ENCODE results near the gene IQGAP2.

IQGAP2 gene

GRCh38 chr5:76422227-76422626 lies 19.1 kb downstream of the IQGAP2 start (continued):
- TF ChIP-seq ZNF626 (tag by site-specific recombination; IDR thresholded peaks at IDR 0.05): no peak
- no peak for TF ChIP-seq MEIS1 (CRISPR knock-in tag; IDR thresholded peaks at IDR 0.05; ENCODE audit: borderline replicate concordance)

DNA sequence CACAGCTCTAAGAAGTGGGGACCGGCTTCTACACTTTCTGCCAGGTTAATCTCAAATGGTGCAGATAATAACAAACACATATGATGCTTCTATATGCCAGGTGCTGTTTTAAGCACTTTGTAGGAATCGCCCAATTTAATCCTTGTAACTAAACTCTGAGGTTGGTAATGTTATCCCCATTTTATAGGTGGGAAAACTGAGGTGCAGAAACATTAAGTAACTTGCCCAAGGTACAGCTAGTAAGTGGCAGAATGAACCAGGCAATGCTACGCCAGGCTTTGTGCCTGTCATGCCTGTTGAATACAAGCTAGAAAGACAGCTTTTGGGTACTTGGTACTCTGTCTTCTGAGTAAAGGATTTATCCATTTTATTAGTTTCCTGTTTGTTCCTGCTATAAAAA lies 19.7 kb downstream of the IQGAP2 start:
- Histone ChIP-seq H3K4me1 (ENCODE audit: control insufficient read depth, insufficient read depth, low read length) (0 out of 2 replicates have a peak, but pooled peaks cover 3% of the 10 kb centered on the region), H3K36me3 (ENCODE audit: control insufficient read depth in 2 of 2, insufficient read depth in 1 of 2, low read length in 2 of 2) (no peaks in the 10 kb centered on the region), H3K9me3 (ENCODE audit: control insufficient read depth, insufficient read depth, low read depth, low read length) (no peaks in the 10 kb centered on the region), H3K27ac (ENCODE audit: extremely low read depth, low read depth, low read length) (no peak overlapping the region), H3K4me3 (ENCODE audit: low read depth, low read length) (no peak overlapping the region)
- TF ChIP-seq ZNF843 (tag by site-specific recombination; IDR thresholded peaks at IDR 0.05) (no peak), ZBTB26 (tag by site-specific recombination; optimal IDR thresholded peaks at IDR 0.05) (no peak)
- ChIA-PET POLR2A (no interaction called here), CTCF (interaction anchor here (1.1 kb wide), 1 partner anchor 19 kb away, joined by 3 read pairs; no protein-coding TSS in a partner anchor)

GRCh38 chr5:76425146-76425545 lies 22.1 kb downstream of the IQGAP2 start:
- Histone ChIP-seq H3K4me3 (ENCODE audit: low read depth, low read length) (no peak overlapping the region), H3K9me3 (ENCODE audit: control insufficient read depth, insufficient read depth, low read depth, low read length) (no peaks in the 10 kb centered on the region), H3K36me3 (ENCODE audit: control insufficient read depth in 2 of 2, insufficient read depth in 1 of 2, low read length in 2 of 2) (no peaks in the 10 kb centered on the region), H3K4me1 (ENCODE audit: control insufficient read depth, insufficient read depth, low read length) (0 out of 2 replicates have a peak, but pooled peaks cover 3% of the 10 kb centered on the region), H3K27ac (ENCODE audit: extremely low read depth, low read depth, low read length) (no peak overlapping the region)
- no peak for TF ChIP-seq ZNF639 (tag by site-specific recombination; IDR thresholded peaks at IDR 0.05)
- TF ChIP-seq ZNF76 (tag by site-specific recombination; IDR thresholded peaks at IDR 0.05; ENCODE audit: borderline replicate concordance, low read depth): no peak
- TF ChIP-seq, protein P1, sequence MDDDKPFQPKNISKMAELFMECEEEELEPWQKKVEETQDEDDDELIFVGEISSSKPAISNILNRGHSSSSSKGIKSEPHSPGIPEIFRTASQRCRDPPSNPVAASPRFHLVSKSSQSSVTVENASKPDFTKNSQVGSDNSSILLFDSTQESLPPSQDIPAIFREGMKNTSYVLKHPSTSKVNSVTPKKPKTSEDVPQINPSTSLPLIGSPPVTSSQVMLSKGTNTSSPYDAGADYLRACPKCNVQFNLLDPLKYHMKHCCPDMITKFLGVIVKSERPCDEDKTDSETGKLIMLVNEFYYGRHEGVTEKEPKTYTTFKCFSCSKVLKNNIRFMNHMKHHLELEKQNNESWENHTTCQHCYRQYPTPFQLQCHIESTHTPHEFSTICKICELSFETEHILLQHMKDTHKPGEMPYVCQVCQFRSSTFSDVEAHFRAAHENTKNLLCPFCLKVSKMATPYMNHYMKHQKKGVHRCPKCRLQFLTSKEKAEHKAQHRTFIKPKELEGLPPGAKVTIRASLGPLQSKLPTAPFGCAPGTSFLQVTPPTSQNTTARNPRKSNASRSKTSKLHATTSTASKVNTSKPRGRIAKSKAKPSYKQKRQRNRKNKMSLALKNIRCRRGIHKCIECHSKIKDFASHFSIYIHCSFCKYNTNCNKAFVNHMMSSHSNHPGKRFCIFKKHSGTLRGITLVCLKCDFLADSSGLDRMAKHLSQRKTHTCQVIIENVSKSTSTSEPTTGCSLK (tag by site-specific recombination; IDR thresholded peaks at IDR 0.05): no peak
- TF ChIP-seq ATF2 (tag by site-specific recombination; IDR thresholded peaks at IDR 0.05; ENCODE audit: low read depth): no peak
- no peak for TF ChIP-seq ZNF157 (tag by site-specific recombination; IDR thresholded peaks at IDR 0.05)
- TF ChIP-seq ZNF837 (tag by site-specific recombination; IDR thresholded peaks at IDR 0.05): no peak
- no peak for TF ChIP-seq ZNF280D (tag by site-specific recombination; IDR thresholded peaks at IDR 0.05)
- CTCF ChIA-PET: interaction anchor here (0.5 to 1.0 kb wide), 3 partner anchors 251 to 886 kb away, joined by 3 to 4 read pairs (median 4); no protein-coding TSS in a partner anchor
- POLR2A ChIA-PET: no interaction called here

Data from HEK293 (cell line).